K562 (cell line): ENCODE measurements around the gene RNU6-1. TPM values are rescaled to one million over a fixed set of nuclear protein-coding genes. Genes with fewer than 3 reads are reported as not detected.

Experiments used
- ATF1 ChIP-seq, 2 experiments: fragments of 450-650 bp in 1 of 2; IDR thresholded peaks; 2 replicates each; pipeline ENCODE4 v1.6.1; 2016; ENCODE audit warnings: missing compliant biosample characterization in 1 of 2, missing genetic modification characterization in 1 of 2
- CHCHD3 ChIP-seq: fragments of 250-450 bp; sonication (Bioruptor Pico); IDR thresholded peaks from 2 replicates; pipeline ENCODE4 v2.1.2; 2022; ENCODE audit warnings: mild to moderate bottlenecking
- DNMT1 ChIP-seq: fragments of 450-650 bp; IDR thresholded peaks from 2 replicates; pipeline ENCODE4 v1.6.1; 2016; ENCODE audit warnings: antibody characterized with exemption, mild to moderate bottlenecking
- ESRRB ChIP-seq: fragments of 250-450 bp; sonication (Bioruptor Pico); IDR thresholded peaks from 2 replicates; pipeline ENCODE4 v1.5.0; 2020; ENCODE audit warnings: mild to moderate bottlenecking, moderate library complexity, borderline replicate concordance
- HDAC6 ChIP-seq: IDR thresholded peaks from 2 replicates; pipeline ENCODE4 v1.6.1; 2012; ENCODE audit warnings: low read depth, mild to moderate bottlenecking, control low read depth, inconsistent platforms, low read length, moderate library complexity
- POLR3A ChIP-seq: IDR thresholded peaks from 2 replicates; pipeline ENCODE4 v1.6.1; 2011; ENCODE audit warnings: borderline replicate concordance, mild to moderate bottlenecking, moderate library complexity; ENCODE audit not compliant: insufficient read length, insufficient read depth; ENCODE audit errors: extremely low read depth
- TRIM28 ChIP-seq: fragments of 450-650 bp; IDR thresholded peaks from 2 replicates; pipeline ENCODE4 v1.6.1; 2017
- XRCC5 ChIP-seq: fragments of 200-400 bp; formaldehyde crosslinking; IDR thresholded peaks from 2 replicates; pipeline ENCODE4 v1.6.1; 2017; ENCODE audit warnings: low read depth, mild to moderate bottlenecking, low read length
- ZNF354B ChIP-seq: fragments of 250-450 bp; sonication (Bioruptor Pico); IDR thresholded peaks from 2 replicates; pipeline ENCODE4 v1.4.0; 2020
- polyA plus RNA-seq, 8 experiments: library from polyadenylated mRNA; depleted of rRNA in 4 of 8; stranded (reverse) in 5 of 8; unstranded in 3 of 8; fragments of >200 nt; fragmentation: Nextera tagmentation in 2 of 8; fragmentation: Illumina TruSeq in 1 of 8; extraction: Ambion mirVana in 2 of 8; extraction: Trizol in 1 of 8; gene quantifications; 2 replicates each; pipeline versions ENCODE4 v1.2.1 to v1.2.3, GENCODE V29; 2011 to 2014; ENCODE audit warnings: inconsistent platforms in 1 of 8, missing spikeins in 1 of 8
- total RNA-seq, 7 experiments: library from RNA; depleted of rRNA in 6 of 7; stranded (reverse); fragments of >200 nt in 6 of 7; fragmentation: Illumina TruSeq in 2 of 7; extraction: Trizol in 2 of 7; gene quantifications; 2 replicates each; pipeline versions ENCODE4 v1.2.1 to v1.2.3, GENCODE V29; 2011 to 2021; ENCODE audit warnings: low replicate concordance in 1 of 7
- TF ChIP-seq, protein P1 (sequence below), 2 experiments: fragments of 450-650 bp in 1 of 2; IDR thresholded peaks; 2 replicates each; pipeline ENCODE4 v1.6.1; 2011 to 2017; ENCODE audit warnings: low read depth in 2 of 2, antibody characterized with exemption in 1 of 2, borderline replicate concordance in 1 of 2, low read length in 1 of 2, mild to moderate bottlenecking in 1 of 2, mixed read lengths in 1 of 2; ENCODE audit not compliant: control insufficient read depth in 1 of 2
- TF ChIP-seq, protein P2 (sequence below), 2 experiments: IDR thresholded peaks in 1 of 2; conservative IDR thresholded peaks in 1 of 2; 2 replicates each; pipeline ENCODE4 v1.6.1; 2016; ENCODE audit warnings: low read depth in 2 of 2, mild to moderate bottlenecking in 1 of 2, missing compliant biosample characterization in 1 of 2, missing genetic modification characterization in 1 of 2, moderate library complexity in 1 of 2
- TF ChIP-seq, protein P3 (sequence below), 3 experiments: IDR thresholded peaks in 2 of 3; conservative IDR thresholded peaks in 1 of 3; 2 replicates each; pipeline ENCODE4 v1.5.1; 2011 to 2012; ENCODE audit warnings: low read length in 3 of 3, mild to moderate bottlenecking in 3 of 3, control low read depth in 2 of 3, improper control_type of control experiment in 1 of 3, inconsistent platforms in 1 of 3, low read depth in 1 of 3, mixed read lengths in 1 of 3, moderate library complexity in 1 of 3; ENCODE audit not compliant: insufficient read depth in 2 of 3
- TF ChIP-seq, protein P4 (sequence below): sonication (generic); formaldehyde crosslinking; IDR thresholded peaks from 2 replicates; pipeline ENCODE4 v1.8.0; 2022; ENCODE audit warnings: missing genetic modification reagents, mild to moderate bottlenecking, borderline replicate concordance

Gene RNU6-1
- total and polyA plus RNA-seq, 9 of the 15 experiments (the other 6 are each of a cell fraction or from before 2014, with no cell fraction given): not detected

DNA sequence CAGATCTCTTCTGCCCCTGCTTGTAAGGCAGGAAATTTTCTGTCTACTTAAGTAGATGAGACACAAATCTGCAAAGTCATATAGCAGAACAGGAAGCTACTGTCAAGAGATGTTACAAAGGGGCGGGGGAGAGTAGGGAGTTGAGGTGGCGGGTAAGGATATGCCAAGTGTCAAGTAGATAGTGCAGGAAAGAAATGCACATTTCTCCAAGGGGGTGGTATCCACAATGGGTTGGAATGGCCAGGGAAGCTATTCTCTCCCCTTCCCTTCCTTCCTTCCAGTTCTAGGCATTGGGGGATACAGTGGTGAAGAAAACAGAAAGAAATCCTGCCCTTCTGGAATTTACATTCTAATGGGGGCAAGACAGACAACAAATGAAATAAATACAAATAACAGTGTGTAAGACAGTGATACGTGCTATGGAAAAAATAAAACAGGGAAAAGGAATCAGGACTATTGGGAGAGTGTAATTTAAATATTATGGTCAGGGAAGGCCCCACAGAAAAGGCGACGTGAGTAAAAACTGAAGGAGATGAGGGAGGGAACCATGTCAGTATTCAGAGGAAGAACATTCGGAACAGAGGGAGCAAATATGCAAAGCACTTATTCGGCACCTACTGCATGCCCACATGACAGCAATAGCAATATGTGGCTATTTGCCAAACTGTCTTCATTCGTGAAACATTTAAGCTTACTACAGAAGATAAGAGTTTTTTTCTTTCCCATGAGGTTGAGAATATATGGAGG, 42.8 kb upstream of the RNU6-1 start (continued):
- TF ChIP-seq, protein P1, sequence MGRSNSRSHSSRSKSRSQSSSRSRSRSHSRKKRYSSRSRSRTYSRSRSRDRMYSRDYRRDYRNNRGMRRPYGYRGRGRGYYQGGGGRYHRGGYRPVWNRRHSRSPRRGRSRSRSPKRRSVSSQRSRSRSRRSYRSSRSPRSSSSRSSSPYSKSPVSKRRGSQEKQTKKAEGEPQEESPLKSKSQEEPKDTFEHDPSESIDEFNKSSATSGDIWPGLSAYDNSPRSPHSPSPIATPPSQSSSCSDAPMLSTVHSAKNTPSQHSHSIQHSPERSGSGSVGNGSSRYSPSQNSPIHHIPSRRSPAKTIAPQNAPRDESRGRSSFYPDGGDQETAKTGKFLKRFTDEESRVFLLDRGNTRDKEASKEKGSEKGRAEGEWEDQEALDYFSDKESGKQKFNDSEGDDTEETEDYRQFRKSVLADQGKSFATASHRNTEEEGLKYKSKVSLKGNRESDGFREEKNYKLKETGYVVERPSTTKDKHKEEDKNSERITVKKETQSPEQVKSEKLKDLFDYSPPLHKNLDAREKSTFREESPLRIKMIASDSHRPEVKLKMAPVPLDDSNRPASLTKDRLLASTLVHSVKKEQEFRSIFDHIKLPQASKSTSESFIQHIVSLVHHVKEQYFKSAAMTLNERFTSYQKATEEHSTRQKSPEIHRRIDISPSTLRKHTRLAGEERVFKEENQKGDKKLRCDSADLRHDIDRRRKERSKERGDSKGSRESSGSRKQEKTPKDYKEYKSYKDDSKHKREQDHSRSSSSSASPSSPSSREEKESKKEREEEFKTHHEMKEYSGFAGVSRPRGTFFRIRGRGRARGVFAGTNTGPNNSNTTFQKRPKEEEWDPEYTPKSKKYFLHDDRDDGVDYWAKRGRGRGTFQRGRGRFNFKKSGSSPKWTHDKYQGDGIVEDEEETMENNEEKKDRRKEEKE (IDR thresholded peaks at IDR 0.05; ENCODE audit: borderline replicate concordance in 1 of 2, control insufficient read depth in 1 of 2, low read depth in 2 of 2, low read length in 1 of 2): no peak
- TF ChIP-seq ESRRB (CRISPR knock-in tag) (no peak), XRCC5 (no peak), ZNF354B (CRISPR knock-in tag) (0 out of 2 replicates have a peak, but pooled peaks have one; percentile 32), DNMT1 (0 out of 2 replicates have a peak, but pooled peaks have one; percentile 69), POLR3A (no peak), CHCHD3 (CRISPR knock-in tag) (no peak), TRIM28 (peak; percentile 65; the same call in 1 of the 2 replicates), ATF1 (CRISPR knock-in tag; IDR thresholded peaks at IDR 0.05) (no peak), ATF1 (tag; IDR thresholded peaks at IDR 0.05) (0 out of 2 replicates have a peak, but pooled peaks have one; percentile 28), HDAC6 (no peak)
- TF ChIP-seq, protein P2, sequence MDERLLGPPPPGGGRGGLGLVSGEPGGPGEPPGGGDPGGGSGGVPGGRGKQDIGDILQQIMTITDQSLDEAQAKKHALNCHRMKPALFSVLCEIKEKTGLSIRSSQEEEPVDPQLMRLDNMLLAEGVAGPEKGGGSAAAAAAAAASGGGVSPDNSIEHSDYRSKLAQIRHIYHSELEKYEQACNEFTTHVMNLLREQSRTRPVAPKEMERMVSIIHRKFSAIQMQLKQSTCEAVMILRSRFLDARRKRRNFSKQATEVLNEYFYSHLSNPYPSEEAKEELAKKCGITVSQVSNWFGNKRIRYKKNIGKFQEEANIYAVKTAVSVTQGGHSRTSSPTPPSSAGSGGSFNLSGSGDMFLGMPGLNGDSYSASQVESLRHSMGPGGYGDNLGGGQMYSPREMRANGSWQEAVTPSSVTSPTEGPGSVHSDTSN (CRISPR knock-in tag; IDR thresholded peaks at IDR 0.05; ENCODE audit: low read depth): no peak
- TF ChIP-seq, protein P2 (tag; conservative IDR thresholded peaks at IDR 0.05; ENCODE audit: low read depth): peak; percentile 68
- TF ChIP-seq, protein P3, sequence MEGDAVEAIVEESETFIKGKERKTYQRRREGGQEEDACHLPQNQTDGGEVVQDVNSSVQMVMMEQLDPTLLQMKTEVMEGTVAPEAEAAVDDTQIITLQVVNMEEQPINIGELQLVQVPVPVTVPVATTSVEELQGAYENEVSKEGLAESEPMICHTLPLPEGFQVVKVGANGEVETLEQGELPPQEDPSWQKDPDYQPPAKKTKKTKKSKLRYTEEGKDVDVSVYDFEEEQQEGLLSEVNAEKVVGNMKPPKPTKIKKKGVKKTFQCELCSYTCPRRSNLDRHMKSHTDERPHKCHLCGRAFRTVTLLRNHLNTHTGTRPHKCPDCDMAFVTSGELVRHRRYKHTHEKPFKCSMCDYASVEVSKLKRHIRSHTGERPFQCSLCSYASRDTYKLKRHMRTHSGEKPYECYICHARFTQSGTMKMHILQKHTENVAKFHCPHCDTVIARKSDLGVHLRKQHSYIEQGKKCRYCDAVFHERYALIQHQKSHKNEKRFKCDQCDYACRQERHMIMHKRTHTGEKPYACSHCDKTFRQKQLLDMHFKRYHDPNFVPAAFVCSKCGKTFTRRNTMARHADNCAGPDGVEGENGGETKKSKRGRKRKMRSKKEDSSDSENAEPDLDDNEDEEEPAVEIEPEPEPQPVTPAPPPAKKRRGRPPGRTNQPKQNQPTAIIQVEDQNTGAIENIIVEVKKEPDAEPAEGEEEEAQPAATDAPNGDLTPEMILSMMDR (IDR thresholded peaks at IDR 0.05 in 2 of 3, conservative IDR thresholded peaks at IDR 0.05 in 1 of 3; ENCODE audit: insufficient read depth in 2 of 3, low read depth in 1 of 3, low read length in 3 of 3): peak in 1 of 3 experiments; percentile 16; a peak in 1 of 6 replicates
- TF ChIP-seq, protein P4, sequence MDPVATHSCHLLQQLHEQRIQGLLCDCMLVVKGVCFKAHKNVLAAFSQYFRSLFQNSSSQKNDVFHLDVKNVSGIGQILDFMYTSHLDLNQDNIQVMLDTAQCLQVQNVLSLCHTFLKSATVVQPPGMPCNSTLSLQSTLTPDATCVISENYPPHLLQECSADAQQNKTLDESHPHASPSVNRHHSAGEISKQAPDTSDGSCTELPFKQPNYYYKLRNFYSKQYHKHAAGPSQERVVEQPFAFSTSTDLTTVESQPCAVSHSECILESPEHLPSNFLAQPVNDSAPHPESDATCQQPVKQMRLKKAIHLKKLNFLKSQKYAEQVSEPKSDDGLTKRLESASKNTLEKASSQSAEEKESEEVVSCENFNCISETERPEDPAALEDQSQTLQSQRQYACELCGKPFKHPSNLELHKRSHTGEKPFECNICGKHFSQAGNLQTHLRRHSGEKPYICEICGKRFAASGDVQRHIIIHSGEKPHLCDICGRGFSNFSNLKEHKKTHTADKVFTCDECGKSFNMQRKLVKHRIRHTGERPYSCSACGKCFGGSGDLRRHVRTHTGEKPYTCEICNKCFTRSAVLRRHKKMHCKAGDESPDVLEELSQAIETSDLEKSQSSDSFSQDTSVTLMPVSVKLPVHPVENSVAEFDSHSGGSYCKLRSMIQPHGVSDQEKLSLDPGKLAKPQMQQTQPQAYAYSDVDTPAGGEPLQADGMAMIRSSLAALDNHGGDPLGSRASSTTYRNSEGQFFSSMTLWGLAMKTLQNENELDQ (CRISPR knock-in tag): no peak
